ENCODE results near the gene XXYLT1.
"Not testable (repeated sequence)": the region's sequence is repeated elsewhere in the genome, so short reads cannot be mapped to it uniquely, and the experiment has no call there.

The XXYLT1 gene

DNA sequence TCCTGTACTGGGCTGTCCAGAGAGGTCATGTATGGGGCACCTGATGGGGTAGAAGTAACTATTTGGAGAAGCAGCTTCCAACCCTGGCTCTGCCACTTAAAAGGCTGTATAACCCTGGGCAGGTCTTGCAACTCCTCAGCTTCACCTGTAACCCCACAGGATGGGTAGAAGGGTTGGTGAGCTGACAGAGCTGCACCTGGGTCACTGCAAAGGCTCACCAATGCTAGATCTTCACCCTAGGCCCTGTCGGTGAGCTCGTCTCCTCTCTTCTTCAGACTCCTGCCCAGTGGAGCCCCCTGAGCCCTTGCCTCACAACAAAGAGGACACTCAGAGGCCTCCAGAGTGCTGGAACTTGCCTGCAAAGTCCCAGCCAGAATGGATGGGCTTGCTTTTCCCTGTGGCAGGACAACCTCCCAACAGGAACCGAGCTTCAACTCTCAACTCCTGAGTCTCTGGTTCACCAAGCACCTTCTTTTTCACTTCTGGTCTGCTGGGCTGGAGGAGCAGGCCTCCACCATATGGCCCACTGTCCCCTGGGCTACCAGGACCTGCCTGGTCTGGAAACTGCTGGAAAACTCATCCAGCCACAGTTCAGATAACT, 45.9 kb downstream of the XXYLT1 start:
- DNase-seq = no peak

DNA sequence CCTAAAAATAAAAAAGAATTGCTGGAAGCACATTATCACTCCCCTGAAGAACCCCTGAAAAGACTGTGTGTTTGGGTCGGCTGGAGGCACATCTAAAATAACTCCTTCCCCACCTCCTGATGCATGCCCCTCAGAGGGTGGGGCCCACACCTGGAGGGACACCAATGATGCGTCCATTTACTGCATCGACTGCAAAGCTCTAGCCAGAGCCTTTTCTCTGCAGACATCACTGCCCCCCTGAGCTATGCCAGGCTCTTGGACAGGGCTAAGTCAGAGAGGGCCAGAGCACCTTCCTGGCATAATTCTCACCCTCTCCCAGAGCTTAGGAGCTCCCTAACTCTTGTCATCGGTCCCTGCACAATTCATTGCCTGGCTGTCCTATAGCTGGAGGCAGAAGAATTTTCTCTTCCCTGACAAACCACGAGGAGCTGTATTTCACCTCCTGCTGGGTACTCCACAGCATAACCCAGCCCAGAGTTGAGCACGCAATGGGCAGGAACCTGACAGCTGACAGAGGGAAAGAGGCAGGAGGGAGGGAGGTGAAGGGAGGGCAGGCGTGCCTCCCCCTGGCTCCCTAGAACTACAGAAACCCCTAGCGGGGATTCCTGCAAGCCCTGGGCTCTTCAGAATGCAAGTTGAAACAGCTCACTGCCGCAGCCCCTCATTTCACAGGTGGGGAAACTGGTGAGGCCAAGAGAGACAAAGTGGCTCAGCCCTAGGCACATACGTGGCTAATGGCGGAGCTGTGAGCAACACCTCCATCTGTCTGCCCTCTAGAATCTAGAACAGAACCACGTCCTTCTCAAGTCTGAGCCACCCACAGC, 46.6 kb downstream of the XXYLT1 start:
- no peak for DNase-seq

DNA sequence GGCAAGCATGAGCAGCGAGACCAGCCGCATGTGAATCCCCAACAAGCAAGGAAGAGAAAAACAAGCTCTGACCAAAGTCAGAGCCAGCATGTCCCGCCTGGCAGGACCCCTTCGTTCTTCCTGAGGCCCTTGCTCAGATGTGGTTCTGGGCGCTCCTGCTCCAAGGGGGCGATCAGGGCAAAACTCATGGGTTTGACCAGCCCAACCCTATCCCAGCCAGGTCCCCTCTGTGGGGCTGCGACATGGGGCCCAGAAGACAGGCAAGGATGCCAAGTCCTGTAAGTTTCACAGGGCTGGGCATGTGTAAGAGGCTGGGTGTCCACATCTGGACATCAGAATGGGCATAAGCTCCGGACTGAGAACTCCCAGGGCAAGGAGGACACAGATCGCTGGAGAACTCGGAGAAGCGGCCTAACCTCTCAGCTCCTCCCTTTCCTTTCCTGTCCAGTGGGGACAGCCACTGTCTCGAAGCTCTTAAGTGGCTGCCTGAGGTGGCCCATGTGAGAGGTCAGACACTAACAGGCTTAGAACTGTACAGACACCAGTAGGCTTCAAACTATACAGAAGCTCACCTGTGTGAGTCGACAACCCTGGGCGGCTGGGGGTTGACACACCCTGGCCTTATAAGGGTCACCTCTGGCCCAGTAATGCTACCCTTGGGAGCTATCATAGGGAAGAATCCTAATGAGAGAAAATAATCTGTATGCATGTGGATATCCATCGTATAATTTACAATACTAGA, 48.9 kb downstream of the XXYLT1 start:
- DNase-seq = no peak

DNA sequence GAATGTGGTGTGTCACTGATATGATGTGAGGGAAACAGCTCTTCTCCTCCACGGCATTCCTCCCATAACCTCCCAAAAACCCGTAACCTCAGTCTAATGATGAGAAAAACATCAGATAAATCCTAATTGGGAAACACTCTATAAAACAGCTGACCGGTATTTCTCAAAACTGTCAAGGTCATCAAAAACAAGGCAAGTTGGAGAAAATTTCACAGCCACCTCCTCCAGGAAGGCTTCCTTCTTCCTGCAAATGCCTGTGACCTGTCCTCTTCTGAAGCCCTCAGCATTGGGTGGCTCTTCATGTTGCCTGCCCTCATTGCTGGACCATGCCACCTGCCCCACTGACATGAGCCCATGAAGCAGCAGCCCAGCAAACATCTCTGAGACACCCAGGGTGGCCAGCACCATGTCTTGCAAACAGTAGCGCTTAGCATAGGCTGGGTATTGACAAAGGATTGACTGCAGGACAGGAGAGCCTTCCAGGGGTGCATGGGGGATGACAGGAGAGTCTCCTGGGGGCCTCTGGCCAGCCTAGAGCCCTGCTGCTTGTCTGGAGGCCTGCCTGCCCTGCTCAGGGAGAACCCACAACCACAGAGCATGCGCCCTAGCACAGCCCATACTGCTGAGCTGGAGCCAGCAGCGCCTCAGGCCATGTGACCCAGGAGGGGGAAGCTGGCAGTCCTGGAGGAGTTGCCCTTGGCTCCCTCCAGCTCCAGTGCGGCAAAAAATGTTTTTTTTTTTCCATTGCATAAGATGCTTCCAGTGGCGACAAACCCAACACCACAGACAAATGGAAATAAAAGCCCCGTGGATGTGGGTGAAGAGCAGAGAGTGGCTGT, 49.7 kb downstream of the XXYLT1 start:
- DNase-seq = no peak

DNA sequence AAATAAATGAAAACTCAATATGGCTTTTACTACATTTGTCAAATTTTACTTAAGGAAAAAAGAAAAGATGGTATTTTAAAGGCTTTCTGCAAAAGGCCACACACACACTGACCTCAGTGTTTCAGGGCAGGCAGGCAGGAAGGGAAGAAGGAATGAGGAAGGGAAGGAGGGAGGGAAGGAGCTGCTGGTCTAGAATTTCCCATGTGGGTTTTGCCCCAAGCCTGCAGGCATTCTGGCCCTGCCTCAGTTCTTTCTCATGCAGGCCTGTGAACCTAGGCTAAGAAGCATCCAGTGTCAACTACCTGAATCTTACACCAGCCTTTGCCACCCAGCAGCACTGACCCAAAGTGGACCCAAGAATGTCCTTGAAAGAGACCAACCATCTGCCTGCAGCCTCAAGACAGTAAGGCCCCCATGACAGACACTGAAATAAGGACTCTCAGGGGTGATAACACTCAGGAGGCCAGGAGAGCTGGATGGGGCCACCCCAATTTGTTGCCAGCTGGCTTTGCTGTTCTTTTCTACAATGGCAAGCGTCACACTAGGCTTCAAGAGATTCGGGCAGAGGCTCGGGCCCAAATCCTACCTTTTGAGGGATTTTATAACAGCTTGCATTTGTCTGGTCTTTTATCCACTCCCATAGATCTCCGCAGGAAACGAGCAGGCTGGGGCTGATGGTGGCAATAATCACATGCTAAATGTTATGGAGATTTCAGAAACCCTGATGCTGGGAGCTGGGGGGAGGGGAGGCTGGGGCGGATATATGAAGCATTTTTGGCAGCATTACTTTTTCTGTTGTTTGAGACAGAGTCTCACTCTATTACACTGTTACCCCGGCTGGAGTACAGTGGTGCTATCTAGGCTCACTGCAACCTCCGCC, 51.4 kb downstream of the XXYLT1 start:
- no peak for DNase-seq

DNA sequence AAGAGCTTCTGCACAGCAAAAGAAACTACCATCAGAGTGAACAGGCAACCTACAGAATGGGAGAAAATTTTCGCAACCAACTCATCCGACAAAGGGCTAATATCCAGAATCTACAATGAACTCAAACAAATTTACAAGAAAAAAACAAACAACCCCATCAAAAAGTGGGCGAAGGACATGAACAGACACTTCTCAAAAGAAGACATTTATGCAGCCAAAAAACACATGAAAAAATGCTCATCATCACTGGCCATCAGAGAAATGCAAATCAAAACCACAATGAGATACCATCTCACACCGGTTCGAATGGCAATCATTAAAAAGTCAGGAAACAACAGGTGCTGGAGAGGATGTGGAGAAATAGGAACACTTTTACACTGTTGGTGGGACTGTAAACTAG, 52.6 kb downstream of the XXYLT1 start:
- not testable (repeated sequence) for DNase-seq

DNA sequence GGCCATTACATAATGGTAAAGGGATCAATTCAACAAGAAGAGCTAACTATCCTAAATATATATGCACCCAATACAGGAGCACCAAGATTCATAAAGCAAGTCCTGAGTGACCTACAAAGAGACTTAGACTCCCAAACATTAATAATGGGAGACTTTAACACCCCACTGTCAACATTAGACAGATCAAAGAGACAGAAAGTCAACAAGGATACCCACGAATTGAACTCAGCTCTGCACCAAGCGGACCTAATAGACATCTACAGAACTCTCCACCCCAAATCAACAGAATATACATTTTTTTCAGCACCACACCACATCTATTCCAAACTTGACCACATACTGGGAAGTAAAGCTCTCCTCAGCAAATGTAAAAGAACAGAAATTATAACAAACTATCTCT, 55.4 kb downstream of the XXYLT1 start:
- not testable (repeated sequence) for DNase-seq

DNA sequence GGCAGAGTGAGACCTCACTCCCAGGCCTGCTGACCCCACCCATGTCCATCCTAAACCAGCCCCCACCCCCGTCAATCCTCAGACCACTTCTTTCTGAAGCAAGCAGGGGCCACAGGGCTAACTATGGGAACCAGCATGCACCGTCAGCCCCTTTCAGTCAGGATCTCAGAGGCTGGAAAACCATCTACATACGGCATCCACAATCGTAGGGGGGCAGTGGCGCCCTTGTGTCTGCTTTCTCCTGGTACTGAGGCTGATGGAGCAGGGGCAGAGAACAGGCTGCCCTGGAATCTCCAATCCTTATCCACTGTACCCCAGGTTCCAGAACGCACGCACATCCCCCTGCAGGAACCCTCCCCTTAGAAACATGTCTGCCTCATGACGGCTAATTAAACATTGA, 56.6 kb downstream of the XXYLT1 start:
- no peak for DNase-seq

DNA sequence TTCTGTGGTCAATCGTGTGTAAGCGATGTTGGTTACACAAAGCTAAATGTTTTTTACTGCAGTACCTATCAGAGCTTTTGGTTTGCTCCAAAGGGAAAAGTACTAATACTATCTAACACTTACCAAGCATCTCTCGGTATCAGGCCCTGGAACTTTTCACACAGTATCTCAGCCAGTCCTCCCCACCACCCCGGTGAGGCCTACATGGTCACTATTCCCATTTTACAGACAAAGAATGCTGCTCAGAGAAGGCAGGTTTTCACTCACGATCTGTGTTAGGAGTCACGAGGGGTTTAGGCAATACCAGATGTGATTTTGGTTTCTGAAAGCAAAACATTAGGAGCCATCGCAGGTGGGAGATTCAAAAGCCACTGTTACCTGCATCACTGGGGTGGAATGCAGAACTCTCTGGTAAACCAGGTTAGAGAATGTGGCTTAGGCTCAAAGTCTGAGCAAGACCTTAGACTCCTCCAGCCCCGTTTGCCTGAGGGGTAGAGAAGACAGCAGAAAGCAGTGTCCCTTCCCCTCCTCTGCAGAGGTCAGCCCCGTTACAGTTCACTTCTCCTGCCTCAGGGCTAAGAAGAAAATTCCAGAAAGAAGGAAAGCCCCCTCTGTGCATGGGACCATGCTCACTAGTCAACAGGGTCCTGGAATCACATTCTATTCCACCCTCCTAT, 57.2 kb downstream of the XXYLT1 start:
- no peak for DNase-seq

DNA sequence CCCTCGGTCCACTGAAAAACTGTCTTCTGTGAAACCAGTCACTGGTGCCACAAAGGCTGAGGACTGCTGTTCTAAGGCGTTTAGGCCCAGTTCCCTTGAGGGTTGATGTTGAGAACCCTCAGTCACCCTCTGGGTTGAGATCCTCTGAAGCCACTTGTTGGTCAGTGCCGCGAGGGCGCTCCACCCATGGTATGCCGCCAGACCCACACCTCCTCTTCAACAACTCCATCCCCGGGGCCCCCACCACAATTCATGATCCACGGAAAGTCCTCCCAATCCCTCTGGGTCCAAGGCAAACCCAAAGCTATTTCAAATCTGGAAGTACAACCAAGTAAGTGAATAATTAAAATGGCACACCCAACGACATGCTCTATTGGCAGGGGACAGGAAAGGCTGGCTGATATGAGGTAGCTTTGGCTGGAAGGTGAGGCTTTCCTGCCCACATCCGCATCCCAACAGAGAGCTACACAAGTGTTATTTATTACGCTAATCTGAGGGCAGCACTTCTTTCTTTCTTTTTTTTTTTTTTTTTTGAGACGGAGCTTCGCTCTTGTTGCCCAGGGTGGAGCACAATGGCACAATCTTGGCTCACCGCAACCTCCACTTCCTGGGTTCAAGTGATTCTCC, 58.1 kb downstream of the XXYLT1 start:
- DNase-seq = no peak

DNA sequence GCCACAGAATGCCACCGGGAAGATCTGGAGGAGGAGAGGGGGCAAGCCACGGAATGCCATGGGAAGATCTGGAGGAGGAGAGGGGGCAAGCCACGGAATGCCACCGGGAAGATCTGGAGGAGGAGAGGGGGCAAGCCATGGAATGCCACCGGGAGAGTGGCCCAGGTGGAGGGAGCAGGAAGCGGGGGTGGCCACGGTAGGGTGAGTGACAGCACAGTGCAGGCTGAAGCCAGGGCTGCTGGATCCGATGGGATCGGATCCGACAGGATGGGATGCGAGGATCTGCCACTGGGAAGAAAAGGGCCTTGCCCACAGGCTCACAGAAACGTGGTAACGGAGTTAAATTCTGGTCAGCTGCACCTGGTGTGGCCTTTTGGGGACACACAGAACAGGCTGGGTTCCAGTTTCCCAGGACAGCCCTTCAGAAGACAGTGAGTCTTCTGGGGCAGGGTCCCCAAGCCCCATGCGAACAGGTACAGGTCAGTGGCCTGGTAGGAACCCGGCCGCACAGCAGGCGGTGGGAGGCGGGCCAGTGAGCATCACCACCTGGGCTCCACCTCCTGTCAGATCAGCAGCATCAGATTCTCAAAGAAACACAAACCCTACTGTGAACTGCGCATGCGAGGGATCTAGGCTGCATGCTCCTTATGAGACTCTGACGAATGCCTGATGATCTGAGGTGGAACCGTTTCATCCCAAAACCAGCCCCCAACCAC, 58.8 kb downstream of the XXYLT1 start:
- no peak for DNase-seq

DNA sequence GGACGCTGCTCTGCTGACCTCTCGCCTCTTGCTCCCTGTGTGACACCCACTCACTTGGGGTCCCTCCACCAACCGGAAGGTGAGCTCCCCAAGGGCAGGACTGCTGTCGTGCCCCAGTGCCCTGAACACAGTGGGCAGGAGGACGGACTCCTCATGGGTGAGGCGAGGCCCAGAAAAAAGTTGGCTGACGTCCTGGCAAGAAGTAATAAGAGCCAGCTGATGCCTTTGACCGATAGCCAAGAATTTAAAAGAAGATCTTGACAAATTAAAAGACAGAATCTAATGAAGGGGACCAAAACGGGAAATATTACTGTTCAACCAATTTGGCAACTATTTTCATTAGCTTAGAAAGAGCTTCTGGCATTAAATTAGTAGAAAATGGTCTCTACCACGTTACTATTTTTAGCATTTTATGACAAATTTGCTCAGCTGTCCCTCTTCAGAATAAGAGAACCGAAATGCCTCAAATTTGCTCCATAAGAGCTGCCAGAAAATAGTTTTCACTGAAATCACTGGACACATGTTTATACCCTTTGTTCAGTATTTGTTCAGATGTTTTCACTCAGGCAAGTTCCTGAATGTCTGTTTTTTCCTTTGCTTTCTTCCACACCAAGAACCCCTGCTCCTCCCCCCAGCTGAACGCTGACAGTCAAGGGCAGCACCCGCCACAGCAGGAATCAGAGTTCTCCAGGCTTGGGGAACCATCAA, 60.5 kb downstream of the XXYLT1 start:
- no peak for DNase-seq

DNA sequence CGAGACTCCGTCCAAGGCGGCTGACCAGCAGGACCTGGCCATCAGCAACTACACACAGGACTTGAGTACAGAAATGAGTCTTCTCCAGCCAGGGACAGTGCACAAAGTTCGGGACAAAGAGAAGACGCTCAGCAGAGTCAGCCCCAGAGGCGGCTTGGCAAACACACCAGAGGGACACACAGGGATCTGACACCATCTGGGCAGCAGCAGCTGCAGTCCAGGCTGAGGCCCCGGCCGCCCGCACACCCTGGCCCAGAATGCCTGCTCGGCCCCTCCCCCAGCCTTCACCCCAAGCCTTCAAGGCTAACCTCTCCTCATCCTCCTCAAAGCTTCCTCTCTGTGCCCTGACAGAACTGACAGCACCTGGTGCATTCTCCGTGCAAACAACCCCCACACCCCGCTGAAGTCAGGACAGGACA, 61.1 kb downstream of the XXYLT1 start:
- no peak for DNase-seq

DNA sequence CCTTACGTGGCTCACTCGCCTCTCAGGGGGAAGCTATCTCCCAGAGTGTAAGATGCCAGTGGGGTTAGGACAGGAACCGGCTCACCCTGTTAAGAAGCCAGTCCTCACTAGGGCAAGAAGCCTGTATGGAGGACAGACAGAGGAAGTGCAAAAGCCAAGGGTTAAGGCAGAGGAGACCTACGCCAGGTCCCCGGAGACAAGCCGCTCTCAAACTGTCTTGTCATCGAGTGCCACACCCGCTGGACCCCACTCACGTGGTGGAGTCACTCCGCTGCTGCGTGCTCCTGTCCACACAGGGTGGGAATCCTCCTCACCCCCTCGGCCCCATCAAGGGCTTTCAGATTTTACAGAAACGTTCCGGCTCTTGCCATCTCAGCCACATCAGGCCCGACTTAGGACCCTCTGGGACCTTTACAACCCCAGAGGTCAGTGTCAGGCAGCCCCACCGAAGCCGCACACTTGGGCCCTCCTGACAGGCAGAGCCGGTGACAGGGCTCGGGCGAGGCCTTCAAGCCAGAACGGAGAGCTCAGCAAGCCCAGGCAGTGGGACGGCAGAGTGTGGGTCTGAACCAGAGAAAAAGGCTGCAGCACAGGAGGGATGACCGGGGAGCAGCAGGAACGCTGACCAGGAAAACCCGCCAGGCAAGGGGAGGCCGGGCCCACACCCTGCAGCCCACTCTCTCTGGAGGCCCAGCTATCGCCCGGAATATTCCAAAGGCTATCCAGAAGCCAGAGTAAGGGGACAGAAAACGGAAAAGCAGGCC, 61.7 kb downstream of the XXYLT1 start:
- no peak for DNase-seq

DNA sequence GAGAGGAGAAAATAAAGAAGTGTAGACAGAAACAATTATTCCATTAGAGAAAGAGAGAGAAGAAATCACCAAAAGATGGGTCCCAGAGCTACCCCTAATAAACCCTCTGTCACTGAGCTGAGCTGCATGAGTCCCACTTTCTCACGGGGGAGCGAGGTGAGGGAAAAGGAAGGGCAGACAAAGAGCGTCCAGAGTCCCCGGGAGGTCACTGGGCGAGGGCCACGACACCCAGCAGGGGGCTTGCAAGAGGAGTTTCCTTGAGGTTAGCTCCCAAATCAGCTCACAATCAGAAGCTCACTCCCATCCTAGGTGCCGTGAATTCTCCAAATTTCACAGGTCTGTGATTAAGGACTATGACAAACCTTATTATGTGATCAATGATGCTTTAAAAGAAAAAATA, 62.3 kb downstream of the XXYLT1 start:
- DNase-seq = no peak

DNA sequence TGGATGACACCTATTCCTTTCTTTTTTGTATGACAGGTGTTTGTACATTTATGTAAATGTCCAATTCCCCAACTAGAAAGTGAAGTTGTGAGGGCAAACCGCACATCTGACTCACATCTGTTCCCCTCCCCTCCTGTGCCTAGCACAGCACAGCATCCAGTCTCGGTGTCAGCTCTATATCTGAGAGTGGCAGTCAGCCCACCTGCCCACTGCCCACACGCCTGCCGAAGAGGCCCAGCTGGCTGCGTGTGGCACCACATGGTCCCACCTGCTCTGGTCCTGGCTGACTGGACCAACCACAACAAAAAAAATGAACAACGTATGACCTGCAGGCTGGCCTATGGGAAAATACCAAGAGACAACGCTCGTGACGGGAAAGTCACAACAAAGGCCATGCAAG, 62.8 kb downstream of the XXYLT1 start:
- peak; percentile 13 for DNase-seq

DNA sequence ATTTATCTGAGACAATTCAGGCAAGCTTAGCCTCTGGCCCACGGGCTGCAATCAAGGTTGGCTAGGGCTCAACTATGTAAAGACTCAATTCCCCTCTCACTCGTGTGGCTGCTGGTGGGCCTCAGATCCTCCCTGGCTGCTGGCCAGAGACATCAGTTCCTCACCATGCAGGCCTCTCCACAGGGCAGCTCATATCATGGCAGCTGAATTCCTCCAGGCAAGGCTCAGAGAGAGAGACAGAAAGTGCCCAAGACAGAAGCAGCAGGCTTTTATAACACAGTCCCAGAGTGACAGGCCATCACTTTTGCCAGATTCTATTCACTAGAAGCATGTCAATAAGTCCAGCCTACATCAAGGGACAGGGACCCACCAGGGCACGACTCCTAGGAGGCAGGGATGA, 63.2 kb downstream of the XXYLT1 start:
- no peak for DNase-seq

DNA sequence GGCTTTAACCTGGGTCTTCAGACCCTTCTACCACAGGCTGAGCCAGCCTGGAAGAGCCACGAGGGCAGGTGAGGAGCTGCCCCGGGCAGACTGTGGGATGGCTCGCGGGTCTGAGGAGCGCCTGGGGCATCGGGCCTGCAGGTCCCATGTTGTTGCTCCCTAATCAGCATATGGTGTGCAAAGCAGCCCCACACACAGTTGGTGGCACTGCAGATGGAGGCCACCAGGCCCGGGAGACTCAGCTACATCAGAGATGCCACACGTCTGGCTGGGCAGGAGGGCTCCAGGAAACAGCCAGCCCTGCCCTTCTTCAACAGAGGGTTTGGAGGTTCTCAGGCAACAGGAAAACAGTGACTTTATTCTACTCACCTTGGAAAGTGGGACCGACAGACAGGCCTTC, 63.9 kb downstream of the XXYLT1 start:
- no peak for DNase-seq

All from activated CD4-positive, alpha-beta T cell treated with anti-CD3 and anti-CD28 coated beads, Interleukin-10, Interleukin-2, amounts not matched to agents 100 ng/mL and 50 ng/mL, durations not matched to agents 16 hours and 8 hours (primary cell).